ENCODE data around the gene VPS8. TPM values are rescaled to one million over a fixed set of nuclear protein-coding genes. Genes with fewer than 3 reads are reported as not detected.

VPS8 gene
- total RNA-seq, 1 experiment from 2014 or later = 39.7 TPM

DNA sequence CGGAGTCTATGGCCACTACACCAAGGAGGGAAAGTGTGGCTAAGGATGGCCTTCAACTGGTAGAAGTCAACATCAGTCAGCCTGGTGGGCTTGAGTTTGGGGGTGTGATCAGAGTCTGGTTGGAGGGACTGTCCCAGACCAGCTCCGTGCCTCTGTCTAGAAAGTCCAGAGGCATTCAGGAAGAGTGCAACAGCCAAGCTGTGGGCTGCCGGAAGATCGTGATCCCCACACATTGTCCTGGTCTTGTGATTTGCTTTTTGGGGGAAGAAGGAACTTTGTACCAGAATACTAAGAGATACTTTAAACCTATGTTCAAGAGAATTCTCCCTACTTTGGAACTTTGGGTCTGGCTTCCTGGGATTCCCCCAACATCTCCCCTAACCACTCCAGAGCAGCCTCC lies 47.8 kb upstream of the VPS8 start:
- Histone ChIP-seq H3K14ac (ENCODE audit: insufficient read depth, low read length) (no peak overlapping the region), H2AFZ (ENCODE audit: low read length) (no peak overlapping the region), H3K9ac (ENCODE audit: extremely low read depth, insufficient read length, low read length) (no peak overlapping the region), H4K91ac (ENCODE audit: insufficient read length, low read depth, low read length) (no peak overlapping the region), H2BK120ac (ENCODE audit: low read depth, low read length, poor library complexity, severe bottlenecking) (no peak overlapping the region), H2AK5ac (ENCODE audit: insufficient read length, low read length) (no peak overlapping the region), H2BK5ac (ENCODE audit: insufficient read length, low read length) (no peak overlapping the region), H2BK15ac (ENCODE audit: low read depth, low read length) (no peak overlapping the region), H2BK20ac (ENCODE audit: low read depth, low read length, poor library complexity, severe bottlenecking) (no peak overlapping the region), H3K4me1 (ENCODE audit: insufficient read depth, low read length) (peaks cover 2% of the 10 kb centered on the region; the same call in 1 of the 2 replicates), H3T11ph (ENCODE audit: low read length) (no peak overlapping the region), H3K23ac (ENCODE audit: insufficient read length, low read depth, low read length) (no peak overlapping the region), H3K4me2 (ENCODE audit: insufficient read depth, insufficient read length, low read length) (no peak overlapping the region), H3K4ac (ENCODE audit: low read depth, low read length) (no peak overlapping the region), H3K79me2 (ENCODE audit: insufficient read depth, low read length) (no peaks in the 10 kb centered on the region), H3K27ac (ENCODE audit: insufficient read length, low read depth, low read length) (no peak overlapping the region), H3K23me2 (ENCODE audit: insufficient read length, low read depth, low read length, poor library complexity, severe bottlenecking) (no peaks in the 10 kb centered on the region), H3K56ac (ENCODE audit: insufficient read length, low read depth, low read length) (no peak overlapping the region), H3K79me1 (ENCODE audit: insufficient read depth, low read depth, low read length, poor library complexity, severe bottlenecking) (no peaks in the 10 kb centered on the region), H4K8ac (replicated peaks; ENCODE audit: insufficient read length, low read depth, low read length) (no peak overlapping the region), H3K9me3 (ENCODE audit: control insufficient read depth, low read depth, low read length) (no peaks in the 10 kb centered on the region), H4K20me1 (ENCODE audit: control insufficient read depth, insufficient read depth, insufficient read length) (no peaks in the 10 kb centered on the region), H3K18ac (ENCODE audit: insufficient read length, low read depth, low read length) (no peak overlapping the region), H3K27me3 (ENCODE audit: insufficient read depth, low read length) (no peaks in the 10 kb centered on the region), H4K5ac (ENCODE audit: insufficient read length, low read depth, low read length) (no peak overlapping the region), H2BK12ac (ENCODE audit: insufficient read length, low read depth, low read length) (no peak overlapping the region)
- H3K4me1 Mint-ChIP-seq = peaks cover 21 to 28% of the 10 kb centered on the region in 2 experiments
- H3K9me3 Mint-ChIP-seq = no peaks in the 10 kb centered on the region
- no CpG with 5 or more reads among the region's 4 CpGs for WGBS (ENCODE audit: extremely low coverage, insufficient read length, low lambda C conversion rate)
- peaks cover 10% of the 10 kb centered on the region for H3K27me3 Mint-ChIP-seq (ENCODE audit: low read depth)
- no peaks in the 10 kb centered on the region for H3K36me3 Mint-ChIP-seq (ENCODE audit: insufficient read depth in 1 of 3, low read depth in 3 of 3)
- H3K27ac Mint-ChIP-seq = no peak overlapping the region; a peak in 1 of 7 replicates
- no peak overlapping the region for H3K4me3 Mint-ChIP-seq
- DNase-seq = no peak
- no peak for TF ChIP-seq CTCF (conservative IDR thresholded peaks at IDR 0.05)
